ENCODE measurements around the gene SPX.

Gene SPX

DNA sequence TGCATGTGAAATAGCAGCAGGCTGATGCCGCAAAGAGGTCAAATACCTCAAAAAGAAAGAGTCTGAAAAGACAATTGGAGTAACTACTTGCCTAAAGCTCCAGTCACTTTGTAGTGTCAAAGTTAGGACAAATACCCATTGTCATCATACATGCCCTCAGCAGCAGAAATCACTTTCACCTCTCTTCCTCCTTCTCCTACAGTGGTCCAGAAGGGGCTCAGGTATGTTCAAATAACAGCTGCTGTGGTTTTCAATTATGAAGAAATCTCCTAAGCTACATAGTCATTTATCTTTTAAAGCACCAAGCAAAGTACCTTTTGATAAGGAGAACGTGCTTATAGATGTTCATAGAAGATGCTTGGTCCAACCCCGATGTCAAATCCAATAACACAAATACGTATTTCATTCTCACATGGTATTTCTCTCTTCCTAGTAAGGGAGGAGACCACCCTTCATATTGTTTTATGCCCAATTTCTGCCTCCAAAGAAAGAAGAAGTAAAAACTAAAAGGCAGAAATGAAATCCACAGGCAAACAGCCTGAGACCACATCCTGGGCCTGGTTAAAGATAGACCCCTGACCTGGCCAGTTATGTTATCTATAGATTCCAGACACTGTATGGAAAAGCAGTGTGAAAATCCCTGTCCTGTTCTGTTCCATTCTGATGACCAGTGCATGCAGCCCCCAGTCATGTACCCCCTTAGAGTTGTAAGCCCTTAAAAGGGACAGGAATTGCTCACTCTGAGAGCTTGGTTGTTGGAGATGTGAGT is 54.8 kb downstream of the SPX start:
- no peak for DNase-seq (ENCODE audit: extremely low read depth, insufficient read length)
- TF ChIP-seq, protein P1, sequence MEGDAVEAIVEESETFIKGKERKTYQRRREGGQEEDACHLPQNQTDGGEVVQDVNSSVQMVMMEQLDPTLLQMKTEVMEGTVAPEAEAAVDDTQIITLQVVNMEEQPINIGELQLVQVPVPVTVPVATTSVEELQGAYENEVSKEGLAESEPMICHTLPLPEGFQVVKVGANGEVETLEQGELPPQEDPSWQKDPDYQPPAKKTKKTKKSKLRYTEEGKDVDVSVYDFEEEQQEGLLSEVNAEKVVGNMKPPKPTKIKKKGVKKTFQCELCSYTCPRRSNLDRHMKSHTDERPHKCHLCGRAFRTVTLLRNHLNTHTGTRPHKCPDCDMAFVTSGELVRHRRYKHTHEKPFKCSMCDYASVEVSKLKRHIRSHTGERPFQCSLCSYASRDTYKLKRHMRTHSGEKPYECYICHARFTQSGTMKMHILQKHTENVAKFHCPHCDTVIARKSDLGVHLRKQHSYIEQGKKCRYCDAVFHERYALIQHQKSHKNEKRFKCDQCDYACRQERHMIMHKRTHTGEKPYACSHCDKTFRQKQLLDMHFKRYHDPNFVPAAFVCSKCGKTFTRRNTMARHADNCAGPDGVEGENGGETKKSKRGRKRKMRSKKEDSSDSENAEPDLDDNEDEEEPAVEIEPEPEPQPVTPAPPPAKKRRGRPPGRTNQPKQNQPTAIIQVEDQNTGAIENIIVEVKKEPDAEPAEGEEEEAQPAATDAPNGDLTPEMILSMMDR (IDR thresholded peaks at IDR 0.05; ENCODE audit: insufficient read depth, low read length, poor library complexity, severe bottlenecking) = no peak
- H3K27me3 ChIP-seq (replicated peaks; ENCODE audit: control insufficient read depth, insufficient read depth, low read length) = no peaks in the 10 kb centered on the region
- H3K4me3 ChIP-seq (replicated peaks; ENCODE audit: low read depth, low read length) = no peak overlapping the region
- H3K36me3 ChIP-seq (ENCODE audit: control insufficient read depth, insufficient read depth, low read length) = no peaks in the 10 kb centered on the region
